Neural progenitor cell (in vitro differentiated cells): ENCODE data around the gene SNRNP70.

Source experiments
- EZH2 ChIP-seq: fragments of 200-600 bp; sonication (generic); IDR thresholded peaks from 2 replicates; pipeline ENCODE4 v1.6.1; 2017; ENCODE audit warnings: antibody characterized with exemption, mild to moderate bottlenecking, moderate library complexity
- TF ChIP-seq, protein P1 (sequence below): fragments of 200-600 bp; sonication (generic); IDR thresholded peaks from 2 replicates; pipeline ENCODE4 v1.5.1; 2017; ENCODE audit warnings: antibody characterized with exemption, mild to moderate bottlenecking

DNA sequence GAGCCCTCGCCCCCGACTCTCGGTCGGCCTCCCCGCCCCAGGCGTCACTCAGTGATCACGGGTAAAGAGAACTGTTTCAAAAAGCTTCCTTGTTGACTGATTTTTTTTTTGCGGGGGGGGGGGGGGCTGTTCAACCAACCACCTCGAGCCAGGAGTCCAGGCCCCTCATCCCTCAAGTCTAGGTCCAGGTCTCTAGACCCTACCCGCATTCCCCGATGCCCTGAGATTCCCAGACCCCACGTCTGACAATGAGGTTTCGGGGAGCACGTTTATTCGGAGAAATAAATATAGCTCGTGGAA, 65.6 kb downstream of the SNRNP70 start:
- TF ChIP-seq, protein P1, sequence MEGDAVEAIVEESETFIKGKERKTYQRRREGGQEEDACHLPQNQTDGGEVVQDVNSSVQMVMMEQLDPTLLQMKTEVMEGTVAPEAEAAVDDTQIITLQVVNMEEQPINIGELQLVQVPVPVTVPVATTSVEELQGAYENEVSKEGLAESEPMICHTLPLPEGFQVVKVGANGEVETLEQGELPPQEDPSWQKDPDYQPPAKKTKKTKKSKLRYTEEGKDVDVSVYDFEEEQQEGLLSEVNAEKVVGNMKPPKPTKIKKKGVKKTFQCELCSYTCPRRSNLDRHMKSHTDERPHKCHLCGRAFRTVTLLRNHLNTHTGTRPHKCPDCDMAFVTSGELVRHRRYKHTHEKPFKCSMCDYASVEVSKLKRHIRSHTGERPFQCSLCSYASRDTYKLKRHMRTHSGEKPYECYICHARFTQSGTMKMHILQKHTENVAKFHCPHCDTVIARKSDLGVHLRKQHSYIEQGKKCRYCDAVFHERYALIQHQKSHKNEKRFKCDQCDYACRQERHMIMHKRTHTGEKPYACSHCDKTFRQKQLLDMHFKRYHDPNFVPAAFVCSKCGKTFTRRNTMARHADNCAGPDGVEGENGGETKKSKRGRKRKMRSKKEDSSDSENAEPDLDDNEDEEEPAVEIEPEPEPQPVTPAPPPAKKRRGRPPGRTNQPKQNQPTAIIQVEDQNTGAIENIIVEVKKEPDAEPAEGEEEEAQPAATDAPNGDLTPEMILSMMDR, result no peak
- no peak for TF ChIP-seq EZH2
